ENCODE results near the gene PCDHGA2.

- TF ChIP-seq CTCF (IDR thresholded peaks at IDR 0.05; ENCODE audit: low read depth, low read length) (no peak), MYC (IDR thresholded peaks at IDR 0.05; ENCODE audit: low read depth, low read length) (no peak)
Measured at GRCh38 chr5:141384471-141385267, 46.1 kb downstream of the PCDHGA2 start.
